Adrenal gland (tissue), 12 donors: ENCODE data around the gene ZNF451. TPM values are rescaled to one million over a fixed set of nuclear protein-coding genes. Genes with fewer than 3 reads are reported as not detected.

ENCODE experiments used
- DNase-seq, 7 donors: peaks; one replicate each; pipeline ENCODE4 v3.0.0-alpha.2; 2019 to 2020
- H3K27ac ChIP-seq, 5 donors: fragments of 200-600 bp; sonication (generic) in 4 of 5; 1 replicate in 3 of 5; 2 replicates in 2 of 5; pipeline versions ENCODE4 v1.5.1 to v1.8.0; 2016 to 2020; ENCODE audit warnings: mild to moderate bottlenecking in 1 of 5
- H3K27me3 ChIP-seq: fragments of 200-600 bp; 2 replicates; pipeline ENCODE4 v1.8.0; 2021
- H3K36me3 ChIP-seq, 2 donors: fragments of 200-600 bp; replicated peaks in 1 of 2; 1 replicate in 1 of 2; 2 replicates in 1 of 2; pipeline versions ENCODE4 v1.5.1 to v1.8.0; 2018 to 2022
- H3K4me1 ChIP-seq, 2 donors: fragments of 200-600 bp; replicated peaks in 1 of 2; 1 replicate in 1 of 2; 2 replicates in 1 of 2; pipeline versions ENCODE4 v1.5.1 to v1.8.0; 2018 to 2021
- H3K4me3 ChIP-seq, 4 donors: fragments of 200-600 bp; sonication (generic) in 3 of 4; one replicate each; pipeline ENCODE4 v1.5.1; 2016 to 2018
- H3K9me3 ChIP-seq, 3 donors: fragments of 200-600 bp; sonication (generic) in 1 of 3; replicated peaks in 1 of 3; 1 replicate in 2 of 3; 2 replicates in 1 of 3; pipeline versions ENCODE4 v1.5.1 to v1.8.0; 2016 to 2021
- POLR2A ChIP-seq, 2 donors: fragments of 450-650 bp; IDR thresholded peaks; one replicate each; pipeline ENCODE4 v1.6.1; 2017; ENCODE audit warnings: antibody characterized with exemption in 2 of 2, mild to moderate bottlenecking in 2 of 2, moderate library complexity in 1 of 2
- WGBS, 4 donors: extraction: QIAGEN DNeasy Blood & Tissue Kit in 2 of 4; methylation state at CpG; one replicate each; pipeline versions ENCODE4 v1.1.5 to v1.1.7; 2013 to 2017; 5-methylcytosine and 5-hydroxymethylcytosine counted together
- intact Hi-C, 2 donors: fragments of 100-400 bp; cut with DNase I; formaldehyde crosslinking; loops; one replicate each; pipeline versions ENCODE4 v1.14.1 to v1.15.0; 2022 to 2023
- polyA plus RNA-seq, 3 donors: library from polyadenylated mRNA; stranded (reverse); fragments of 200-250 nt in 2 of 3; fragments of 350-450 nt in 1 of 3; fragmentation: Illumina TruSeq in 1 of 3; extraction: RNeasy Lipid Tissue Mini Kit (QIAGEN cat#74804) in 1 of 3; gene quantifications; one replicate each; pipeline ENCODE4 v1.2.3, GENCODE V29; 2013 to 2014
- total RNA-seq, 9 donors: library from RNA; depleted of rRNA in 4 of 9; stranded (reverse); fragments of >200 nt in 4 of 9; fragments of 120-200 nt in 1 of 9; fragmentation: NEBNext Ultra II Directional in 1 of 9; extraction: Animal tissue kit (Norgen Biotek cat#: 25700) in 1 of 9; gene quantifications; one replicate each; pipeline versions ENCODE4 v1.1.0 to v1.2.4, GENCODE V29; 2013 to 2023
- TF ChIP-seq, protein P1 (sequence below), 6 experiments: fragments of 450-650 bp in 4 of 6; fragments of 200-600 bp in 2 of 6; sonication (generic) in 1 of 6; IDR thresholded peaks; 1 replicate in 5 of 6; 2 replicates in 1 of 6; pipeline versions ENCODE4 v1.5.1 to v1.8.0; 2016 to 2021; ENCODE audit warnings: antibody characterized with exemption in 6 of 6, mild to moderate bottlenecking in 2 of 6, moderate library complexity in 1 of 6
- donor health status: healthy with polysubstance abuse.
- donor health status: Bipolar disorder and iron deficiency.
- donor health status: DM: yes; HTN: yes; CAD: no.
- donor health status: DM: no; HTN: no; CAD: no.
- donor health status: DM: no; HTN: no; CAD: no.
- donor health status: DM: yes; HTN: yes; CAD: no.

Gene ZNF451
- total and polyA plus RNA-seq, 12 donors, result 19.5 to 111 (median 53.4) TPM

- 62 to 83% (median 81%) methylated on average over 2 of the region's 2 CpGs for WGBS, 4 donors
- intact Hi-C loops, result no loop called here
These were observed 72.0 kb downstream of the ZNF451 start for GRCh38 chr6:57162028-57162427.

DNA sequence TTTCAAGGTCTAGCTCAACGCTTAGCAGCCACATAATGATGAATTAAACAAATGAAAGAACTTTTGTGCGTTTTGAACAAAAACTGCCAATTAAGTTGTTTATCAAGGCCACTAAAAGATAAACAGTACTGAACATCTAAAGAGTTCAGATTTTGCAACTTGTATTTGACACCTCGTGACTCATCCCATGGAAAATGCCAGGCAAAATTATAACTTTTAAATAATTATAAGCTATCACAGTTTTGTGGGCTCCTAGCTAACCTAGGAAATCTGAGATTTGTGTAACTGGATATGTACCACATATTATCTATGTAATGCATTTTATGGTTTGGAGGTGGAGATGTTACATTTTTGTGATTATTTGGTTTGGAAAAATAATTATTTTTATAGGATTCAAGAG is 72.5 kb downstream of the ZNF451 start:
- TF ChIP-seq, protein P1, sequence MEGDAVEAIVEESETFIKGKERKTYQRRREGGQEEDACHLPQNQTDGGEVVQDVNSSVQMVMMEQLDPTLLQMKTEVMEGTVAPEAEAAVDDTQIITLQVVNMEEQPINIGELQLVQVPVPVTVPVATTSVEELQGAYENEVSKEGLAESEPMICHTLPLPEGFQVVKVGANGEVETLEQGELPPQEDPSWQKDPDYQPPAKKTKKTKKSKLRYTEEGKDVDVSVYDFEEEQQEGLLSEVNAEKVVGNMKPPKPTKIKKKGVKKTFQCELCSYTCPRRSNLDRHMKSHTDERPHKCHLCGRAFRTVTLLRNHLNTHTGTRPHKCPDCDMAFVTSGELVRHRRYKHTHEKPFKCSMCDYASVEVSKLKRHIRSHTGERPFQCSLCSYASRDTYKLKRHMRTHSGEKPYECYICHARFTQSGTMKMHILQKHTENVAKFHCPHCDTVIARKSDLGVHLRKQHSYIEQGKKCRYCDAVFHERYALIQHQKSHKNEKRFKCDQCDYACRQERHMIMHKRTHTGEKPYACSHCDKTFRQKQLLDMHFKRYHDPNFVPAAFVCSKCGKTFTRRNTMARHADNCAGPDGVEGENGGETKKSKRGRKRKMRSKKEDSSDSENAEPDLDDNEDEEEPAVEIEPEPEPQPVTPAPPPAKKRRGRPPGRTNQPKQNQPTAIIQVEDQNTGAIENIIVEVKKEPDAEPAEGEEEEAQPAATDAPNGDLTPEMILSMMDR (IDR thresholded peaks at IDR 0.05), result no peak
- no peak for TF ChIP-seq POLR2A (IDR thresholded peaks at IDR 0.05)
- DNase-seq, result peak in 1 of 7 donors; percentile 6
- Histone ChIP-seq H3K9me3 (peaks cover 0 to 13% (median 10%) of the 10 kb centered on the region in 3 donors), H3K4me3 (no peak overlapping the region), H3K27me3 (no peaks in the 10 kb centered on the region), H3K27ac (peak overlapping the region in 3 of 5 donors; percentile 13 to 32 (median 32)), H3K36me3 (peaks cover 0 to 3% of the 10 kb centered on the region in 2 donors), H3K4me1 (peaks cover 7 to 10% of the 10 kb centered on the region in 2 donors)
- intact Hi-C loops, result no loop called here
- 45 to 47% (median 46%) methylated on average over 3 of the region's 3 CpGs for whole genome bisulfite sequencing, 4 donors

More at GRCh38 chr6:57162028-57162427, 72.0 kb downstream of the ZNF451 start:
- peaks cover 7 to 10% of the 10 kb centered on the region in 2 donors for H3K4me1 ChIP-seq
- peaks cover 0 to 13% (median 10%) of the 10 kb centered on the region in 3 donors for H3K9me3 ChIP-seq
- no peak overlapping the region for H3K4me3 ChIP-seq
- no peaks in the 10 kb centered on the region for H3K27me3 ChIP-seq
- TF ChIP-seq, protein P1 (IDR thresholded peaks at IDR 0.05), result no peak
- no peak for TF ChIP-seq POLR2A (IDR thresholded peaks at IDR 0.05)
- H3K36me3 ChIP-seq, result peaks cover 0 to 3% of the 10 kb centered on the region in 2 donors
- DNase-seq, result no peak
- H3K27ac ChIP-seq, result peak overlapping the region in 3 of 5 donors; percentile 13 to 32 (median 32)

- no peak overlapping the region for H3K4me3 ChIP-seq
- WGBS, 4 donors, result 89 to 100% (median 92%) methylated on average over 2 of the region's 2 CpGs
- TF ChIP-seq POLR2A (IDR thresholded peaks at IDR 0.05), result no peak
- TF ChIP-seq, protein P1 (IDR thresholded peaks at IDR 0.05), result no peak
- H3K27me3 ChIP-seq, result no peaks in the 10 kb centered on the region
- peaks cover 0 to 13% (median 10%) of the 10 kb centered on the region in 3 donors for H3K9me3 ChIP-seq
- no peak for DNase-seq
- H3K27ac ChIP-seq, result no peak overlapping the region
- intact Hi-C loops, result no loop called here
- peaks cover 0 to 3% of the 10 kb centered on the region in 2 donors for H3K36me3 ChIP-seq
- H3K4me1 ChIP-seq, result peaks cover 7 to 16% of the 10 kb centered on the region in 2 donors
These were observed 74.0 kb downstream of the ZNF451 start for GRCh38 chr6:57163956-57164355.

- peaks cover 0 to 3% of the 10 kb centered on the region in 2 donors for H3K36me3 ChIP-seq
These were observed 75.1 kb downstream of the ZNF451 start for GRCh38 chr6:57165080-57165479.

More at GRCh38 chr6:57165080-57165479, 75.1 kb downstream of the ZNF451 start:
- 95 to 100% (median 98%) methylated on average over 1 of the region's 1 CpG for WGBS, 4 donors
- Histone ChIP-seq H3K9me3 (peaks cover 0 to 13% (median 10%) of the 10 kb centered on the region in 3 donors), H3K4me1 (peaks cover 7 to 16% of the 10 kb centered on the region in 2 donors), H3K27ac (no peak overlapping the region), H3K27me3 (no peaks in the 10 kb centered on the region), H3K4me3 (no peak overlapping the region)
- intact Hi-C loops, result no loop called here
- DNase-seq, result no peak
- no peak for TF ChIP-seq POLR2A (IDR thresholded peaks at IDR 0.05)
- TF ChIP-seq, protein P1 (IDR thresholded peaks at IDR 0.05), result no peak
